GM10266 (cell line): ENCODE measurements around the gene COPE.

Experiments
- DNase-seq: peaks from one replicate; pipeline ENCODE4 v3.0.0; 2012; ENCODE audit errors: extremely low spot score
- CTCF ChIP-seq: IDR thresholded peaks from 2 replicates; pipeline ENCODE4 v1.5.1; 2012; ENCODE audit warnings: mild to moderate bottlenecking, low read depth; ENCODE audit not compliant: control insufficient read depth, insufficient read depth; ENCODE audit errors: missing control alignments

The COPE gene

GRCh38 chr19:18895824-18896341 lies 23.3 kb downstream of the COPE start, which contains the start of gene CERS1:
TSS of gene CERS1 (minus strand) at chr19:18896158. CDS start at chr19:18896072, 86 bp downstream.
- peak; percentile 65 for DNase-seq
- TF ChIP-seq CTCF, result no peak

- DNase-seq, result peak; percentile 75
- peak; percentile 32 for TF ChIP-seq CTCF
These were observed 24.0 kb downstream of the COPE start for GRCh38 chr19:18895038-18895823.

GRCh38 chr19:18894254-18895037 lies 24.7 kb downstream of the COPE start:
- DNase-seq, result peak; percentile 53
- no peak for TF ChIP-seq CTCF

GRCh38 chr19:18893587-18894253 lies 25.5 kb downstream of the COPE start:
- no peak for DNase-seq
- TF ChIP-seq CTCF, result no peak

- no peak for DNase-seq
- no peak for TF ChIP-seq CTCF
These were observed 29.0 kb downstream of the COPE start for GRCh38 chr19:18889949-18890745.

GRCh38 chr19:18886972-18887371 lies 32.2 kb downstream of the COPE start:
- no peak for TF ChIP-seq CTCF
- DNase-seq, result no peak
